Stimulated activated CD8-positive, alpha-beta memory T cell treated with anti-CD3 and anti-CD28 coated beads, Interleukin-15, amount 100 ng/mL, for 1 hour (primary cell): Measurements from ENCODE around the gene ANKRD33.

Source experiments
- DNase-seq: peaks from one replicate; pipeline ENCODE4 v3.0.0-alpha.2; 2020; ENCODE audit warnings: low read depth

ANKRD33 gene

DNA sequence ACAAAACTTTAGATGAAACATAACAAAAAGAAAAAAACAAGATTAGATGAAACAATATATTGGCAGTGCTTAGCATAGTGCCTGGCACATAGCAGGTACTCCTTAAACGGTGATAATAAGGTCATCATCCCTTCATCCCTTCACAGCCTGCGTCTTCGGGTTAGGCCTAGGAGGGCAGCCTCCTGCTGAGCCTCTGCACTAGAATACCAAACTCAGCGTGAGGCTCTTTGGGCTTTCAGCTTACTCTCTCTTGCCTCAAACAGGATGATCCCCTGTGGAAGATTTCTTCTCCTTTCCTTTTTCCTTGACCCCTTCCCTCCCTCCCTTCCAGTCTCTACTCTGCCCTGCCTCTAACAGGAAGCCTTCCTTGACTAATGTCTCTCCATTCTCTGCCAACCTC lies 25.0 kb upstream of the ANKRD33 start:
- DNase-seq, result no peak

DNA sequence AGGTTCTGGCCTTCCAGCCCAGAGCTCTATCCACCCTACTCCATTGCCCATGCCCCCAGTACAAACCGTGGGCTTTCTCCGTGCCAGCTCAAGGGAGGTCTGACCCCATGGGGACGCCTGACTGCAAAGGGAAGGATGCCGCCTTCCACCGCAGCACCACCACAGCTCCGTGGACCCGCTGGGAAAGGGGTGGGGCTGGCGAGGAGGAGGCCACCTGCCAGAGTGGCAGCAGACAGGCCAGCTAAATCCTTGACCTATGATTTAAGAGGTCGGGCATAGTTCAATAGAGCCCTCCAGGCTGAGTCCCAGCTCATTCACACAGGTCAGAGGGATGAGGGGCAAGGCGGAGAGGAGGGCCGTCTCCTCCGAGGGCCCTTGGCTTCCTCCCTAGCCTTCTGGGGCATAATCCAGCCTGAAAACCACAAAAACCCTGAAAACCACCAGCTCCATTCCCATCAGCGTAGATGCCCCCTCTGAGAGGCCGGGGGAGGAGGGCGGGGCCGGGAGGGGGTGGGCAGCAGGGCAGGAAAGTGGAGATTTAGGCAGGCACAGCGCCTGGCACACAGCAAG lies 24.5 kb upstream of the ANKRD33 start:
- DNase-seq, result no peak

DNA sequence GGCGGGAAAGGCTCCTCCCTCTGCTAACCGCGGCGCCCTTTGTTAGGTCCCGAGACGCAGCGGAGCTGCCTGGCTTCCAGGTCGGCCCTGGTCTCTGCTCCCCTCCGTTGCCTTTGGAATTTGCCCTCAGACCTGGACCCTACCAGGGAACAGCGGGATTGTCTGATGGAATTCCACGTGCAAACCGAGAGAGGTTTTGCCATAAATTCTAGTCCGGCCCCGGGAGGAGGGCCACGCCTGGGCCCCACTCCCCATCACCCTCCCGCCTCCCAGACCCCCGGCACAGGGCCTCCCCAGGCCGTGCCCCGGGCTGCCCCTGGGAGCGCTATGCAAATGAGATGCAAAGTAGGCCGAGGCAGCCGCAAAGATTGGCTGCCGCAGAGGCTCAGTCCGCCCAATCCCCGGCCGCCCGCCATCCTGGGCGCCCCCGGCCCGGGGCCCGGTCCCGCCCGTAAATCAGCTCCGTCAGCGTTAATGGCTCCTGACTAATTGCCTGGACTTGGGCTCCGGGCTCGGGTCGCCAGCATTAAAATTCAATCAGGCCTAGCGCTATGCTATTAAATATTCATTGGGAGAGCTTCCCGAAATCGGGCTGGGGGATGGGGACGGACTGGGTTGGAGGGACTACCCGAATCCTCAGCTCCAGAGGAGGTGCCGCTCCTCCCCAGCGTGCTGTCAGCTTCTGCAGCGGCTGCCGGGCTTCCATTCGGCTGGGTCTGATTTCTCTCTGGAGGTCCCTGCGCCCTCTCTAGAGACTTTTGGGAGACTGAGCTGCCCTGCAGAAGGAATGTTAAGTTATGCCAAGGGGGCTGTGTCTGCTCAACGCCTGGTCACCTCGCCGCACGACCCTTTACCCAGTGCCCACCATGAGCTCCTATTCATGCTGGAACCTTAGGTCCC lies 23.7 kb upstream of the ANKRD33 start:
- no peak for DNase-seq

DNA sequence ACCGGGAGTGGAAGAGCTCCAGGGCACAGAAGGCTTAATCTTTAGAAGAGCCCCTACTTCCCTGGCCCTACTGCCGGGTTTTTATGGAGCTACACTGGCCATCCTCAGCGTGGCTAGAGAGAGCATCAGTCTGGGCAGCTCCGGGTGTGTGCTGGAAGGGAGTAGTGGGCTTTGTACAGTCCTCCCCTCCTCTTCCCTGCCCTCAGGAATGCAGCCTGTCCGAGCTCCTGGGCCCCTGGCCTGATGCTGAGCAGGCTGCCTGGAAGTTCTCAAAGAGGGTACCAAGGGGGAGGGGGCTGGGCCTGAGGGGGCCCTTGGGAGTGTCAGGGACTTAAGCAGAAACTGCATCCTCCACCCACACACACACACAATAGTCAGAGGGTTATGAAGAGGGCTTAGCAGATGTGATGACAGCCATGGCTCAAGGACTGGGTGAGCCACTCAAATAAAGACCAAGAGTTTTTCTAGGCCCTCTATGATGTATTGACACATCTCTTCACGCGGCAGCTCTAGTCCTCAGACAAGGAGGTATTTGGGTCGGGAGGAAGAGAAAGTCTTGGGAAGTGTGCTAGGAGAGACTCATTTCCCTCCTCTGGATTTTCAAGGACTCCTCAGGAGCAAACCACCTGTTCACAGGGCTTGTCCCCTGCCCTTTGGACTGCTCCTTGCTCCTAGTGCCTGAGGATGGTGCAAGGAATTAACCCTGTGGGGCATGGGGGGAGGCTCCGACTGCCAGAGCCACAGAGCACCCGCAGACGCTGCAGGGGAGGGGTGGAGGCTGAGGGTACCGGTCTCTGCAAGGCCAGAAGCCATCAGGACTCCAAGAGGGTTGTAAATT lies 22.9 kb upstream of the ANKRD33 start:
- no peak for DNase-seq

DNA sequence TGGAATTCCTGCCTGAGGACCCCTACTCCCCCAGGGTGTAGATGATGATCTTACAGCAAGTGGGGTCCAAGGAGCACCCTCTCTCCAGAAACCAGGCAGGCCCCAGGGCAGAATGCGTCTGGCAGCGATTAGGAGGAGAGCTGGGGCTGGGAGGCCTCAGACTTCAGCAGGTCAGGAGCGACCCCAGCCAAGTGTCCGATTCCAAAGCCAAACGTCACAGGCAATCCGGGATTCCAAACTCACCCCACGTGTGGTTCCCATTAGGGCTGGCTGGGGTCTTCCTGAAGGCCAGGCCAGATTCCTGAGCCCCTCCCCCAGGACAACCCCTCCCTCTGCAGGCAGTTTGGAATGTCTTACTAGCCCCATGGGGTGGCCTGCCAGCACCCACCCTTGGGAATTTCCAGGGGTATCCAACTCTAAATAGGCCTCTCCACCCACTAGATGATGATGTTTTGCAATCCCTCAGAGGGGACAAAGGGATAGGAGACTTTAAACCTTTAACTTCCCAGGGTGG lies 22.1 kb upstream of the ANKRD33 start:
- no peak for DNase-seq

DNA sequence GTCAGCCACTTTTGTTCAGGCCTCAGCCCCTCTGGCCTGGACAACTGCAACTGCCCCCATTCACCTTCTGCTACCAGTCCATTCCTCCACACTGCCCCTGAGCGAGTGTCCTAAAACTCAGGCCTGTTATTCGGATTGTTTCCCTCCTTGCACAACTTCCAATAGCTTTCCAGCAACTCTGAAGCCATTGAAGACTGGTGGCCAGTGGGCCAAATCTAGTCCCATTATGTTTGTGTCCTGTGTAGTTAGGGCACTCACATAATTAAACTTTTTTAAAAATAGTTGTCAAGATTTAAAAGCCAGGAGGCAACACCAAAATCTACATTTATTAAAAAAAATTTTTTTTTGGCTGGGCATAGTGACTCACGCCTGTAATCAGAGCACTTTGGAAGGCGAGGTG lies 21.6 kb upstream of the ANKRD33 start:
- DNase-seq, result no peak

DNA sequence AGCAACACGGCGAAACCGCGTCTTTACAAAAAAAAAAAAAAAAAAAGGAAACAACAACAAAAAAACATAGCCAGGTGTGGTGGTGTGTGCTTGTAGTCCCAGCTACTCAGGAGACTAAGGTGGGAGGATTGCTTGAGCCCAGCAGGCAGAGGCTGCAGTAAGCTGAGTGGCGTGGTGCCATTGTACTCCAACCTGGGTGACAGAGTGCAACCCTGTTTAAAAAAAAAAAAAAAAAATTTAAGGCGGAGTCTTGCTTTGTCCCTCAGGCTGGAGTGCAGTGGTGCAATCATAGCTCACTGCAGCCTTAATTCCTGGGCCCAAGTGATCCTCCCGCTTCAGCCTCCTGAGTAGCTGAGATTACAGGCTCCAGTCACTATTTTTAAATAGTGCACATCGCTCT lies 21.1 kb upstream of the ANKRD33 start:
- DNase-seq, result no peak

DNA sequence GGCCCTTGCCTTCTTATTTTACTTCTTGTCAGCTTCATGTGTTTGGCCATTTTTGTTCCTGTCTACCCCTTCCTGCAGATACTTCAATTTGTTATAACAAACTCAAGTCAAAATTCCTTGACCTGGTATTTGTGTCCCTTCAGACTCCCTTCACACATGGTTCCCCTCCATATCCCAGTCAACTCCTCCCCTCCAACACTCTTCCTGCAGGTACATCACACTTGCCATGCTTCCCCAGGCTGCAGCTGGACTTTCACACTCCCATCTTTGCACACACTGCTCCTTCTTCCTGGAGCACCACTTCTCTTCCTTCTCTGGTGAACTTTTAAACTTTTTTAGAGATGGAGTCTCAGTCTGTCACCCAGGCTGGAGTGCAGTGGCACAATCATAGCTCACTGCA lies 20.5 kb upstream of the ANKRD33 start:
- no peak for DNase-seq

DNA sequence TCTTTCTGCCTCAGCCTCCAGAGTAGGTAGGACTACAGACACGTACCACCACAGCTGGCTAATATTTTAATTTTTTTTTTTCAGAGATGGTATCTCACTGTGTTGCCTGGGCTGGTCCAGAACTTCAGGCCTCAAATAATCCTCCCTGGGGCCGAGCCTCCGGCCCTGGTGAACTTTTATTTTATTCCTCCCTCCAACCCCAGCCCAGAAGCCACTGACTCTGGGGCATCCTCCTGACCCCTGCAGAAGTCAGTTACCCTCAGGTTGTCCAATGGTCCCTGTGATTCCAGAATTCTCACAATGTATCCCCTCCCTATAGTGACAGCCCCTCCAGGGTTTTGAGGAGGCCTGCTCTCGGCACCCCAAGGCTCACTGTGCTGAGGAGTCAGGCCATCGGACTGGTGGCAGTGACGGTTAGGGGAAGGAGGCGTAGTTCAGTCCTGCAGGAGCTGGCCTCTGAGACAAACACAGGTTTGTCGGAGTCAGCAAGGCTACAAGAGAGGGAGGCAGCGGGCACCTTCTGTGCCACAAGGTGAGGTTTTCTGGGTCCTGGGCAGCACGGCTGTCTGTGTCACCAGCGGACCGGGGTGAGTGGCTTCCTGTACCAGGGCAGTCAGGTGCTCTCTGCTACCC lies 20.0 kb upstream of the ANKRD33 start:
- no peak for DNase-seq

DNA sequence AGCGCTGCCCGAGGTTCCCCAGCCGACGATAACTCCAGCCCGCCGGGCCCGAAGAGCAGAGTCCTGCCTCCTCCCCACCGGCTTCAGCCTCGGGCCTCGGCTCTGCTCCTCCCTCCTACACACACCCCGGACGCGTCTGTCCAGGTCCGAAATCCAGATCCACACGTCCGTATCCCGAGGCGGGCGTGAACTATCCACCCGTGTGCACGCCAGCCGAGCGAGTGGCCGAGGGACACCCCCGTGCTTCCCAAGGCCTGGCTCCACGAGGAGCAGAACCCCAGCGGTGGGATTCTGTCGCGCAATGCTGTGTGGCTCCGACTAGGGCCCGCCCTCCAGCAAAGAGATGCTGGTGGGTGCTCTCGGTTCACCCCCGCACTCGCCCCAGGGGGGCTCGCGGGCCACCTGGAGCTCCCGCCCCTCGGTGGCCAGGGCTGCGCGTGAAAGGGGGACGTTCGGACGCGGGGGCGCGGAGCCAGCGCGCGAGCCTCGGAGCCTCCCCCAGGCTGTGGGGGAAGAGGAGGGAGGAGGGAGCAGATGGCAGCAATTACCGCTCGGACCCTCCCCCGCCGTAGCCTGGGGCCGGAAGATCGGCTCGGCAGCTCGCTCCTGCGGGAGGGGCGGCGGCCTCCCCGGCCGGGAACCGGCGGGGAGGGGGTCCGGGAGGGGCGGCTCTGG lies 18.9 kb upstream of the ANKRD33 start:
- DNase-seq, result no peak

DNA sequence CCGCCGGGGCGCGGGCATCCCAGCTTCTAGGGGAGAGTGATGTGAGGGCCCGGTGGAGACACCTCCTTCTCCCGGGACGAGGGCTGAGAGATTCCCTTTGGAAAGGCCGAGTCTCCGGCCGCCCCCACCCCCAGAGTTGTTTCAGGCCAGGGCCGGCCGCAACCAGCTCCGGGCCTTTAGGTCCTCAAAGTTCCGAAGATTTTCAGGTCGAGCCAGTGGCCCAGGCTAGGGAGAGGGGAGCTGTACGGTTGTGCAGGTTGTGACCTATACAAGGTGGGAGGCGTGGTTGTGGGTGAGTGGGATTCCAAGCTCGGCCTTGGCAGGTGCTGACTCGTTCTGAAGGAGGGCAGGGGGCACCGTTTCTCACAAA lies 18.4 kb upstream of the ANKRD33 start:
- DNase-seq, result no peak

DNA sequence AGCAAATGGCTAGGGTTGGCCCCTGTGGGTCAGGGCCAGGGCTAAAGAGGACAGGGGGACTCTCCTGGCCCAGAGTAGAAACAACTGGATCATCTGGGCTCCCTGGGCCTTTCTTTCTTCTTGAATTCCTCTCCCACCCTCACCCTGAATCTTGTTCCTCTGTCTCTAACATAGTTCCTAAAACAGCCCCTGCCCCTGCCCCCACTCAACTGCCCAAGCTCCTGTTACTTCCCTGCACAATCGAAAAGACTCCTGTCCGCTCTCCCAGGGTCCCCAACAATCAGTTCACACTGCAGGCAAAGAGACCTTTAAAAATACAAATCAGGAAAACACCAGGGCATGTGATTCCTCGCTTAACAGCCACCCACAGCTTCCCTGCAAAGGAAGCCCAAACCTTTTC lies 18.0 kb upstream of the ANKRD33 start:
- DNase-seq, result no peak

DNA sequence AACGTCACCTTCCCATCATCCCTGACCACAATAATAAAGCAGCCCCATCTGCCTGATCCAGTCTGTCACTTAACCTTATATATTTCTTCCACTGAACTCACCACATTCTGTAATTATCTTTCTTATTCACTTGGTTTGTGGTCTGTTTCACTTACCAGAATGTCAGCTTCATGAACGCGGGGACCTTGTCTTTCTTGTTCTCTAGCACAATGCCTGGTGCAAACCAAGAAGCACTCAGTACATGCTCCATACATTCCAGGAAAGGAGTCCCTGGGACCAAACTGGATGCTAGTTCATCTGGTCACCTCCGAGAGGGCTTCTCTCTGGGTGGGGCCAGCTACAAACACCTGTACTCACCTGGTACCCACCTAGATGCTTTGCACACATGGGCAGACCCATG lies 17.4 kb upstream of the ANKRD33 start:
- no peak for DNase-seq

DNA sequence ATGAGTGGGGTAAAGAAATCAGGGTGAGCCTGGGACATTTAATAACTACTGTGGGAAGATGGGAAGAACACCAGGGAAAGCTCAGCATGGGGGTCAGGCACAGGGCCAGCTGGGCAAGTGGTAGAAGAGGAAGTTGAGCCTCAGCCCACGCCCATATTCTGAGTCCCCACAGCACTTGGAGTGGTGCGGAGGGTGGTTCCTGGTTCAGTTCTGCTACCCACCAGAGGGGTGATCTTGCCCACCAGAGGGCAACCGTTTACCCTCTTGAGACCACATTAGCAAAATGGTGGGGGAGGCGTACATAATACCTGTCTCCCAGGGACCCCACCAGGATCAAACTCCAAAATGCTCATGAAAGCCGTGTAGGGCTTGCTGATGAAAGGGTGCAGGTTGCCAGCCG lies 16.8 kb upstream of the ANKRD33 start:
- no peak for DNase-seq

DNA sequence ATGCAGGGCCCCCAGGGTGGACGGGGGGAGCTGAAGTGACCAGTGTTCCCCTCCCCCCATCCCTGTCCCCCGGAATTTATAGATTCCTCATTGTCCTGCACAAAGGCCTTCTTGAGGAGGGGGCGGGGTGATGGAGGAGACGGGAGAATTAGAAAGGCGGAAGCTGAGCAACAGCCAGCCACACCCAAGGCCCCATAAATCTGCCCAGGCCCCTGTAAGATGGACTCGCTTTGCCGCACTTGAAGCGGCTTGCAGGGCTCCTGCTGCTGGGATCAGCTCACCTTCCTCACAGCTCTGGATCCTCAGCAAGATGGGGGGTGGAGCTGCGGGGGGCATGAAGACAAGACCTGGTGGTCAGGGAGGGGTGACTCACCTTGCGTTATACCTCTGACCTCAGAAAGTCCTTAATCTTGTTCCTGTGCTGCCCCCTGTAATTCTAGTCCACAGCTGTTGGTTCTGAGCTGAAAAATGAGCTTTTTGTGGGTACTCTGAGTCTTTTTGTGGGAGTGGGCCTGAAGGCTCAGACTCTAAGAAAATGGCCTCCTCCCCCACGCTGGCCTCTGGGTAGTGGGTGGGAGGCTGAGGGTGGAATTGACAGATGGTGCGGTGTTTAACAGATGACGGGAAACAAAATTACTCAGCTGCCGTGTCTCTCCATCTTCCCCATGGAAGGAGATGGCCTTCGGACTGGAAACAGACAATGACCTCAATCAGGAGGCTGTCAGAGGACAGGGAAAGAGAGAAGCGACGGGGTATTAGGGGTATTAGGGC lies 15.8 kb upstream of the ANKRD33 start:
- no peak for DNase-seq

DNA sequence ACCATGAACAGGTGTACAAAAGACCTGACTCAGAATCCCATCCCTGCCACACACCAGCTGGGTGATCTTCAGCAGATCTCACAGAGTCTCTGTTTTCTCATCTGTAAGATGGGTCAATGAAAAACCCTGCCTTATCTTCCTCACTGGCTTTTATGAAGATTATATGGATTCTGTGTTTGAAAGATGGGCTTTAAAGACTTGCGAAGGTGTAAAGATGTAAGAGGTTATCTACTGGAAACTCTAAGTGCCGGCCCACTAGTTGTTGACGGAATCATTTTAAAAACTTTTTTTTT lies 15.3 kb upstream of the ANKRD33 start:
- DNase-seq, result no peak

DNA sequence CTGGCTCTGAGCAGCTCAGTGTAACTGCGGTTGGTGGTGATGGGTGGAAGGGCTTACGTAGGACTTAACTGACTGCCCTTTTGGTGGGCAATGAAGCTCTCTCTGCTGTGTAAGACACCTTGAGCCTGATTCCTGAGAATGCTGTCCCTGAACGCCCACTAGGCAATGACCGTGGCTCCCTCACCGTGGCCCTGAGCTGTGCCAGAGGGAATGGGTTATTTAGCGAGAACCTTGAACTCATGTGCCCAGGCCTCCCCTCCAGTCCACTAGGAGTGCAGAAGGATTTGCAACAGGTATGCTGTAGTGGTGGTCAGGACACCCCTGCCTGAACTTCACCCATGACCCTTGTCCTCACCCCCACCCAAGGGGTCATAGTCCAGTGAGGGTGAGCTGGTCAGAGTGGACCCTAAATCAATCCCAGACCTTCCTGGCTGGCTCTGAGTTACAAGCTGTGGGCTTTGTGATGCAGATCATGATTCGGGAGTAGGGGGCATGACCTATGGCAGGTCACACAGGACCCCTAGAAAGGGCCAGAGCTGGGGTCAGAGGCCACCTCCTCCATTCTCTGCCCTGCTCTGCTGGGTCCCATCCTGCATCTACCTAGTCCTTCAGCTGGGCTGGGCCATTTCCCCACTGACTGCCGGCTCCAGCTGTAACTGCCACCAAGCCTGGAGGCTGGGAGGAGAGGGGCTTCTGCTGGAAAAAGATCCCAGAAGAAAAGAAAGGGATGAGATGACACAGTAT lies 14.5 kb upstream of the ANKRD33 start:
- DNase-seq, result no peak

DNA sequence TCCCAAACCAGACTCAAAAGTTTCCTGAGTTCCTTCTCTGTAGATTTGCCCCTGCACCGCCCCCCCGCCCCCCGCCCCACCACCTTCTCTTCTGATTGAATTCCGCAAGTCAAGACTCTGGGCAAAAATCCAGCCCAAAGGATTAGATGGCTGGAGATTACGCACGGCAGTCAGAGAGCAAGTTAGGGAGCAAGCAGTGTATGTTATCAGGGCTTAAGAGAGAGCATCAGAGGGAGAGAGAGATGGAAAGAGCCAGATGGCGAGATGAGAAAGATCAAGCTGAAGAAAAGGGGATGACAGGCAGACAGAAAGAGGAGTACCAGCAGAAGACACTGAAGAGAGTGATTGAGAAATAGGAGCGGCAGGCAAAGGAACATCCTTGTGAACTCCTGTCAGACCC lies 13.9 kb upstream of the ANKRD33 start:
- no peak for DNase-seq

DNA sequence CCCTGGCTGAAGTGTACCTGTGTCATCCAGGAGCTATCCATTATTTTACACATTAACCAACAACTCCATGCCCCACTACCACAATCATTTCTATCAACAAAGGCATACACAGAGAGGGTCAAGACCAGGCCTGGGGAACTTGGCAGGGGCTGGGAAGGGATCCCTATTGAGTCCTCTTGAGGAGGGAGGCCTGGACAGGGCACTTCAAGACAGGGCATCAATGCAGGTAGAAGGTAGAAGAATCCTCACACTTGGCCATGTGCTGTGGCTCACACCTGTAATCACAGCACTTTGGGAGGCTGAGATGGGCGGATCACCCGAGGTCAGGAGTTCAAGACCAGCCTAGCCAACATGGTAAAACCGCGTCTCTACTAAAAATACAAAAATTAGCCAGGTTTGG lies 13.4 kb upstream of the ANKRD33 start:
- DNase-seq, result no peak

DNA sequence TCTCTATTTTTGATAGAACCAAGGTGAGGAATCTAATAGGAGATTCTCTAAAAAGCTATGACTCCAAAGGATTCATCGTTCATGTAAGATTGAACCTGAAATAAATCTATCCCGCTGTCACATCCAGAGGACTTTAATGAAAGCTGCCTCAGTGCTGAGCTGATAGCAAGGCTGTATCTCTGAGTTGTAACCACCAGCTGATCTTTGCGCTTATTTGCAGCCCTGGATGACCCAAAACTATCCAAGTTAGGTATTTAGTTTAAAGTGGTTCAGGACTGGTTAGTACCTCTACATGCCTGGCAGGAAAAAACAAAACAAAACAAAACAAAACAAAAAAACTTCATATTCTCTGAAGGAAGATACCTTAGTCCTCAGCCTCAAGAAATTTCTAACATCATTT lies 8.8 kb upstream of the ANKRD33 start:
- no peak for DNase-seq

DNA sequence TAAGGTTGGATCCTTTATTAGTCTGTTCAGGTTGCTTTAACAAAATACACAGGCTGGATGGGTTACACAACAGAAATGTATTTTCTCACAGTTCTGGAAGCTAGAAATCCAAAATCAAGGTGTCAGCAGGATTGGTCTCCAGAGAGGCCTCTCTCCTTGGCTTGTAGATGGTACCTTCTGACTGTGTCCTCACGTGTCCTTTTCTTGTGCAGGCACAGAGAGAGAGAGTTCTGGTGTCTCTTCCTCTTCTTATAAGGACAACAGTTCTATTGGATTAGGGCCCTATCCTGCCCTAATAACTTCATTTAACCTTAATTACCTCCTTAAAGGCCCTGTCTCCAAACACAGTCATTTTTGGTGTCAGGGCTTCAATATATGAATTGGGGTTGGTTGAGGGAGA lies 4.6 kb upstream of the ANKRD33 start:
- no peak for DNase-seq
